GM21423 (cell line): Measurements from ENCODE around the gene OSBPL7.

Source experiments
- ATAC-seq: cut with Tn5 transposase; IDR thresholded peaks from one replicate; pipeline ENCODE4 v1.9.1; 2021; ENCODE audit warnings: mild to moderate bottlenecking, moderate library complexity; ENCODE audit not compliant: unreplicated experiment

Gene OSBPL7

GRCh38 chr17:47847341-47848197 lies 26.0 kb upstream of the OSBPL7 start:
- ATAC-seq = no peak

GRCh38 chr17:47846716-47847340 lies 25.2 kb upstream of the OSBPL7 start:
- no peak for ATAC-seq

- ATAC-seq = no peak
These were observed 24.1 kb upstream of the OSBPL7 start for GRCh38 chr17:47845716-47846075.

- ATAC-seq = no peak
These were observed 23.5 kb upstream of the OSBPL7 start for GRCh38 chr17:47844814-47845715.

GRCh38 chr17:47844227-47844626 lies 22.6 kb upstream of the OSBPL7 start:
- ATAC-seq = no peak

GRCh38 chr17:47843391-47843730 lies 21.8 kb upstream of the OSBPL7 start:
- no peak for ATAC-seq

GRCh38 chr17:47841488-47842291 lies 20.1 kb upstream of the OSBPL7 start:
- no peak for ATAC-seq

- peak; percentile 81 for ATAC-seq
These were observed 19.3 kb upstream of the OSBPL7 start, which contains the start of gene SCRN2 for GRCh38 chr17:47840742-47841487. Gene SCRN2 (minus strand): TSS chr17:47841273. CDS start chr17:47840843, 430 bp downstream.

- no peak for ATAC-seq
These were observed 18.6 kb upstream of the OSBPL7 start for GRCh38 chr17:47840001-47840741.

GRCh38 chr17:47839071-47839470 lies 17.5 kb upstream of the OSBPL7 start:
- ATAC-seq = no peak

- no peak for ATAC-seq
These were observed 17.0 kb upstream of the OSBPL7 start for GRCh38 chr17:47838636-47839035.

- ATAC-seq = no peak
These were observed 15.9 kb upstream of the OSBPL7 start for GRCh38 chr17:47837401-47838039.

GRCh38 chr17:47836601-47837000 lies 15.0 kb upstream of the OSBPL7 start:
- ATAC-seq = no peak

GRCh38 chr17:47834756-47835155 lies 13.2 kb upstream of the OSBPL7 start:
- no peak for ATAC-seq

- ATAC-seq = no peak
These were observed 10.3 kb upstream of the OSBPL7 start for GRCh38 chr17:47831934-47832327.

- ATAC-seq = peak; percentile 75
These were observed 9.7 kb upstream of the OSBPL7 start, which contains the start of the genes LRRC46 and MRPL10 for GRCh38 chr17:47831003-47831933. Gene LRRC46 (plus strand): TSS chr17:47831670. CDS start chr17:47831990, 320 bp downstream. Gene MRPL10 (minus strand): TSS chr17:47831541. CDS start chr17:47831511, 30 bp downstream.

GRCh38 chr17:47830396-47831002 lies 8.9 kb upstream of the OSBPL7 start:
- ATAC-seq = no peak
